DOHH2 (cell line): ENCODE data around the gene TCF12.

Source experiments
- H3F3A ChIP-seq: fragments of 200-600 bp; sonication (generic), shearing (Covaris generic); 2 replicates; pipeline ENCODE4 v1.6.0; 2016; ENCODE audit warnings: antibody characterized with exemption, mild to moderate bottlenecking; ENCODE audit not compliant: control insufficient read depth, insufficient read depth
- H3K27ac ChIP-seq: fragments of 200-600 bp; sonication (generic); 2 replicates; pipeline ENCODE4 v1.5.1; 2014; ENCODE audit warnings: low read depth, mild to moderate bottlenecking, low read length, moderate library complexity
- H3K27me3 ChIP-seq: fragments of 200-600 bp; sonication (generic); 2 replicates; pipeline ENCODE4 v1.6.1; 2014; ENCODE audit warnings: mild to moderate bottlenecking, low read length, mixed read lengths; ENCODE audit not compliant: control insufficient read depth
- H3K36me3 ChIP-seq: fragments of 200-600 bp; sonication (generic); 2 replicates; pipeline ENCODE4 v1.6.1; 2014; ENCODE audit warnings: mild to moderate bottlenecking, low read length, moderate library complexity, mixed read lengths; ENCODE audit not compliant: control insufficient read depth
- H3K4me1 ChIP-seq: fragments of 200-600 bp; sonication (generic); 2 replicates; pipeline ENCODE4 v1.6.1; 2014; ENCODE audit warnings: mild to moderate bottlenecking, low read length, mixed read lengths; ENCODE audit not compliant: control insufficient read depth
- H3K4me2 ChIP-seq: fragments of 200-600 bp; sonication (generic); 2 replicates; pipeline ENCODE4 v1.6.0; 2014; ENCODE audit warnings: mild to moderate bottlenecking, low read length, moderate library complexity
- H3K4me3 ChIP-seq: fragments of 200-600 bp; sonication (generic); 2 replicates; pipeline ENCODE4 v1.5.1; 2014; ENCODE audit warnings: mild to moderate bottlenecking, low read length, mixed read lengths
- H3K79me2 ChIP-seq: fragments of 200-600 bp; sonication (generic); 2 replicates; pipeline ENCODE4 v1.6.1; 2014; ENCODE audit warnings: mild to moderate bottlenecking, low read length, mixed read lengths; ENCODE audit not compliant: control insufficient read depth
- H3K9me2 ChIP-seq: fragments of 200-600 bp; sonication (generic); replicated peaks from 2 replicates; pipeline ENCODE4 v1.6.1; 2014; ENCODE audit warnings: mild to moderate bottlenecking, low read length, mixed read lengths; ENCODE audit not compliant: control insufficient read depth
- H3K9me3 ChIP-seq: fragments of 200-600 bp; sonication (generic); 2 replicates; pipeline ENCODE4 v1.6.1; 2014; ENCODE audit warnings: antibody characterized with exemption, low read length, mixed read lengths; ENCODE audit not compliant: control insufficient read depth, insufficient read depth
- H4K20me1 ChIP-seq: fragments of 200-600 bp; sonication (generic); 2 replicates; pipeline ENCODE4 v1.6.0; 2014; ENCODE audit warnings: low read depth, mild to moderate bottlenecking, antibody characterized with exemption, low read length, moderate library complexity; ENCODE audit not compliant: control insufficient read depth, insufficient read depth
- CTCF ChIP-seq: fragments of 200-600 bp; sonication (generic); IDR thresholded peaks from one replicate; pipeline ENCODE4 v1.5.1; 2014; ENCODE audit warnings: antibody characterized with exemption, mild to moderate bottlenecking, low read depth, low read length; ENCODE audit not compliant: poor library complexity, severe bottlenecking
- EZH2phosphoT487 ChIP-seq: fragments of 200-600 bp; sonication (generic); IDR thresholded peaks from 2 replicates; pipeline ENCODE4 v1.6.1; 2017; ENCODE audit warnings: borderline replicate concordance, mild to moderate bottlenecking, antibody characterized with exemption, low read length, moderate library complexity, mixed read lengths

The TCF12 gene

DNA sequence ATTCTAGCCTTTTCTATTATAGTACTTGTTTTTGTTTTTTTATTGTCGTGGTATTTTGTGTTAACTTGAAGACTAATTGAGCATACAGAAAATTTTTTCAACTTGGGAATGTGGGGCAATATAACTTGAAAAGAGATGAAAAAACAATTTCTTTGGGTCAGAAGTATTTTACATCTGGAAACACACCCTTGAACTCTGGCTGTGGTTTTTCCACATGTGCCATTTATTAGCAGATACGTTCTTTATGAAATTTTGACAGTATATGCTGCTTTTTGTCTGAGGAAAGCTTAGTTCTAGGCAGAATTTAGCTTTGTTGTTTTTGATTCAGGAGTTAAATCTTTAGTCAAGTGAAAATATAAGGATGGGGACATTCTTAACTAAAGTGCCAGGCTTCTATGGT, 44.7 kb downstream of the TCF12 start:
- Histone ChIP-seq H3K9me3 (no peaks in the 10 kb centered on the region), H3F3A (no peaks in the 10 kb centered on the region; the same call in 1 of the 2 replicates), H3K4me3 (no peak overlapping the region), H3K27me3 (no peaks in the 10 kb centered on the region), H3K4me2 (no peak overlapping the region), H3K4me1 (peaks cover 6% of the 10 kb centered on the region), H3K36me3 (no peaks in the 10 kb centered on the region), H3K9me2 (no peaks in the 10 kb centered on the region), H3K79me2 (peaks cover 95% of the 10 kb centered on the region), H3K27ac (no peak overlapping the region), H4K20me1 (peaks cover 2% of the 10 kb centered on the region; the same call in 1 of the 2 replicates)
- TF ChIP-seq EZH2phosphoT487 = no peak
- no peak for TF ChIP-seq CTCF

DNA sequence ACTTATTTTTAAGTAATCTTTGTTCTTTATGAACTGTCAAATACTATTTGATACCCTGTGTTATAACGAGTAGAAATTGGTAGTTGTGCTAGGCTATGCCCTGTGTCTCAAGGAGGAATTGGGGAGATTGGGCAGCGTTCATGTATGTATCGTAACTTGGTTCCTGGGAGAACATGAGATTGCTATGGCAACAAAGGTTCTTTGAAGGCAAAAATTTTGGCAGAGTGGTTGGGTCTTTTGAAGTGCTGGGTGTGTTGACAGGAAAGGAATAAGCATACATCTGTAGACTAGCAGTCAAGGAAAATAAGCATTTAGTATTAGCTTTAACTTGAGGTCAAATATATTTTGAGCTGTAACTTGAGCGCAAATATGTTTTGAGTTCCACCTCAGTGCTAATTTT, 45.3 kb downstream of the TCF12 start:
- no peak overlapping the region for H3K4me2 ChIP-seq
- no peaks in the 10 kb centered on the region for H3K27me3 ChIP-seq
- peaks cover 2% of the 10 kb centered on the region; the same call in 1 of the 2 replicates for H4K20me1 ChIP-seq
- H3K4me1 ChIP-seq = peaks cover 6% of the 10 kb centered on the region
- H3K27ac ChIP-seq = no peak overlapping the region
- H3K4me3 ChIP-seq = no peak overlapping the region
- peaks cover 95% of the 10 kb centered on the region for H3K79me2 ChIP-seq
- no peaks in the 10 kb centered on the region for H3K9me2 ChIP-seq
- no peaks in the 10 kb centered on the region; the same call in 1 of the 2 replicates for H3F3A ChIP-seq
- H3K36me3 ChIP-seq = no peaks in the 10 kb centered on the region
- no peak for TF ChIP-seq EZH2phosphoT487
- no peak for TF ChIP-seq CTCF
- H3K9me3 ChIP-seq = no peaks in the 10 kb centered on the region

DNA sequence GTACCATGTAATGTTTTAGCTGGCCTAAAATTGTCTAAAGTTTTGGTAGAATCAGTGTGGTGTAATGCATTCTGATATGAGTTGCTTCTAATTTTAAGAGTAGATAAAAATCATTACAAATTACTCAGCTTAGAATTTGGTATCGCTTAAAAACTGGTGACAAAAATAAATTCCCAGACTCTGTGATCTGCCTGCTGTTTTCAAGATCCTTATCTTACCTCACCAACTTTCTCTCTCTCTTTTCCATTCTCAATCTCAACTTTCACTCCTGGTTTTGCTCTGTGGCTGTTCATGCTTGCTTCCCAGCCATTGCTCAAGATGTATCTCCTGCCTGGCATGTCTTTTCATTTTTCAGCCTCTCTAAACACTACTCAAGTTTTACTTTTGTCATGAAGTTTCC, 45.7 kb downstream of the TCF12 start:
- H3K4me3 ChIP-seq = no peak overlapping the region
- H3K4me2 ChIP-seq = no peak overlapping the region
- H3K36me3 ChIP-seq = no peaks in the 10 kb centered on the region
- H3K9me2 ChIP-seq = no peaks in the 10 kb centered on the region
- H3K79me2 ChIP-seq = peaks cover 95% of the 10 kb centered on the region
- peaks cover 2% of the 10 kb centered on the region; the same call in 1 of the 2 replicates for H4K20me1 ChIP-seq
- no peak overlapping the region for H3K27ac ChIP-seq
- TF ChIP-seq EZH2phosphoT487 (no peak), CTCF (no peak)
- H3K9me3 ChIP-seq = no peaks in the 10 kb centered on the region
- no peaks in the 10 kb centered on the region; the same call in 1 of the 2 replicates for H3F3A ChIP-seq
- peaks cover 6% of the 10 kb centered on the region for H3K4me1 ChIP-seq
- no peaks in the 10 kb centered on the region for H3K27me3 ChIP-seq
